ENCODE measurements around the gene HDAC2.

The HDAC2 gene

GRCh38 chr6:113976806-113977205 is 5.9 kb upstream of the HDAC2 start:
- TF ChIP-seq, protein P1, sequence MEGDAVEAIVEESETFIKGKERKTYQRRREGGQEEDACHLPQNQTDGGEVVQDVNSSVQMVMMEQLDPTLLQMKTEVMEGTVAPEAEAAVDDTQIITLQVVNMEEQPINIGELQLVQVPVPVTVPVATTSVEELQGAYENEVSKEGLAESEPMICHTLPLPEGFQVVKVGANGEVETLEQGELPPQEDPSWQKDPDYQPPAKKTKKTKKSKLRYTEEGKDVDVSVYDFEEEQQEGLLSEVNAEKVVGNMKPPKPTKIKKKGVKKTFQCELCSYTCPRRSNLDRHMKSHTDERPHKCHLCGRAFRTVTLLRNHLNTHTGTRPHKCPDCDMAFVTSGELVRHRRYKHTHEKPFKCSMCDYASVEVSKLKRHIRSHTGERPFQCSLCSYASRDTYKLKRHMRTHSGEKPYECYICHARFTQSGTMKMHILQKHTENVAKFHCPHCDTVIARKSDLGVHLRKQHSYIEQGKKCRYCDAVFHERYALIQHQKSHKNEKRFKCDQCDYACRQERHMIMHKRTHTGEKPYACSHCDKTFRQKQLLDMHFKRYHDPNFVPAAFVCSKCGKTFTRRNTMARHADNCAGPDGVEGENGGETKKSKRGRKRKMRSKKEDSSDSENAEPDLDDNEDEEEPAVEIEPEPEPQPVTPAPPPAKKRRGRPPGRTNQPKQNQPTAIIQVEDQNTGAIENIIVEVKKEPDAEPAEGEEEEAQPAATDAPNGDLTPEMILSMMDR (conservative IDR thresholded peaks at IDR 0.05; ENCODE audit: low read depth, low read length): no peak
- DNase-seq (ENCODE audit: low read depth): no peak
- no peak overlapping the region for H3K4me3 ChIP-seq (ENCODE audit: low read length)

DNA sequence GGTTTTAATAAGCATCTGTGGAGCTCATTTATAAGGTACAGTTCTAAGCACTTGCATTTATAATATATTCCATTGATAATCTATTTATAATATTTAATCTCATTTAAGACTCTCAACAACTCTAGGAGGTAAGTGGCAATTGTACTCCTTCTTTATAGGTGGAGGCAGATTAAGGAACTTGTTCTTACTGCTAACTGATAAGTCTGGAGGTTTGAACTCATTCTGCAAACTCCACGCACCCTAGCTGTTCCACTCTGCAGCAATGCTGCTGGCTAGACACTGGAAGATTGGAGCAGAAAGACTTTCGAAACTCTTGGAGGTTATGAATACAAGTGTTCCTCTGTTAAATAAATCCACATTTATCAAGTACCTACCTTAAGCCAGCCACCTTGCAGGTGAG is 793 bp upstream of the HDAC2 start:
- TF ChIP-seq, protein P1 (conservative IDR thresholded peaks at IDR 0.05; ENCODE audit: low read depth, low read length): no peak
- peak overlapping the region; percentile 98 for H3K4me3 ChIP-seq (ENCODE audit: low read length)
- DNase-seq (ENCODE audit: low read depth): no peak

- no peak for DNase-seq (ENCODE audit: low read depth)
- peak overlapping the region; percentile 98 for H3K4me3 ChIP-seq (ENCODE audit: low read length)
- TF ChIP-seq, protein P1 (conservative IDR thresholded peaks at IDR 0.05; ENCODE audit: low read depth, low read length): no peak
Observed at GRCh38 chr6:113969888-113970804, 802 bp downstream of the HDAC2 start.

DNA sequence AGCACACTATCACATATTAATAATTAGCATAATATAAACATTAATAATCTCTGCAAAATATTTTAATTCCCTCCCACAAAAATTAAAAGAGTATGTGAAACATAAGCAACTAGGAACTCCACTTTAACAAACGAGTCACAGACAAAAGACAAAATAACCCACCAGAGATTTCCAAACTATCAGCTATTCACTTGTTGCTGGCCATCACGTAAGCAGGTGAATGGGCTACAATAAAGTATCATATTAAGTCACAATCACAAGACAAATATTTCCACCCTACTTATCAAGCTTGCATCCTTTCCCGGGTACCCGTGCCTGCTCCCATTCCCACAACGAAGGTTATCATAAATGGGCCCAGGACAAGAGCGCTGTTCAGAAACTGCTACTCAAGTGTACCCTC is 2.5 kb downstream of the HDAC2 start:
- peak overlapping the region; percentile 98 for H3K4me3 ChIP-seq (ENCODE audit: low read length)
- TF ChIP-seq, protein P1 (conservative IDR thresholded peaks at IDR 0.05; ENCODE audit: low read depth, low read length): no peak
- DNase-seq (ENCODE audit: low read depth): no peak

DNA sequence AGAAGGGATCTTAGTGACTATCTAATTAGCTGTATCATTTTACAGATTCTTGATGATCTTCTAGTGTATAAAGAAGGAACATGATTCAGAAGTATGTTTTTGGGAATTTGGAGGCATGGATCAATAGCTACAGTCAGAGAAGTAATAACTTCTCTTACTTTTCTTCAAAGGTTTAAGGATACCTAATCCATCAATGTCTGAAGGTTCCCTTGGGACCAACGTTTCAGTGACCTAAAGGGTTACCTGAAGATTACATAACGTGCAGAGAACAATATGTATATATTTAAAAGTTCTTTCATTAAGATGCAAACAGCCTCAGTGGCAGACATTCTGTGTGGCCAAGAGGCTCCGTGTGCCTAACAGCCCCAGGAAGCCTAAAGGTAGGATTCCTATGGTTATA is 3.2 kb downstream of the HDAC2 start:
- H3K4me3 ChIP-seq (ENCODE audit: low read length): peak overlapping the region; percentile 6
- TF ChIP-seq, protein P1 (conservative IDR thresholded peaks at IDR 0.05; ENCODE audit: low read depth, low read length): no peak
- DNase-seq (ENCODE audit: low read depth): no peak

GRCh38 chr6:113960795-113961194 is 10.2 kb downstream of the HDAC2 start:
- TF ChIP-seq, protein P1 (conservative IDR thresholded peaks at IDR 0.05; ENCODE audit: low read depth, low read length): no peak
- H3K4me3 ChIP-seq (ENCODE audit: low read length): no peak overlapping the region
- no peak for DNase-seq (ENCODE audit: low read depth)

DNA sequence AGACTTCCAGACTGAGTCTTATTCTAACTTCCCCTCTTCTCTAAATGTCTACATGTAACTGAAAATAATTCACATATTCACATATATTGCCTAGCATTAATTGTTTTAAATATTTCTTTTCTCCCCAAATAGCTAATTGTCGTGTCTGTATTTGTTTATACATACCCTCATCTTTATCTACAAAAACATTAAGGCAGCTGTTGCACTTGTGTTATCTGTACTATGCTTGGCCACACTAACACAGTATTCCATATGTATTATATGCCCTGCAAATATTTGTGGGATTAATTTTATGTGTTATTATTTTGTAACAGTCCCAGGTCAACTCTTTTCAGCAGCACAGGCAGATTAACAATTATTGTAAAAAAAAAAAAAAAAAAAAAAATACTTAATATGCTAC is 11.7 kb downstream of the HDAC2 start:
- no peak for DNase-seq (ENCODE audit: low read depth)
- no peak overlapping the region for H3K4me3 ChIP-seq (ENCODE audit: low read length)
- TF ChIP-seq, protein P1 (conservative IDR thresholded peaks at IDR 0.05; ENCODE audit: low read depth, low read length): no peak
